Lower leg skin (tissue), 3 donors: Measurements from ENCODE around the gene MBD3L4.

Source experiments
- CTCF ChIP-seq, 3 donors: fragments of 450-650 bp; IDR thresholded peaks; one replicate each; pipeline ENCODE4 v1.5.1; 2016; ENCODE audit warnings: antibody characterized with exemption in 3 of 3, mild to moderate bottlenecking in 3 of 3, moderate library complexity in 2 of 3
- POLR2A ChIP-seq, 2 donors: fragments of 450-650 bp; IDR thresholded peaks; one replicate each; pipeline ENCODE4 v1.6.1; 2016 to 2017; ENCODE audit warnings: antibody characterized with exemption in 2 of 2, mild to moderate bottlenecking in 1 of 2, moderate library complexity in 1 of 2

GRCh38 chr19:7013678-7014077 is 26.3 kb downstream of the MBD3L4 start:
- TF ChIP-seq CTCF (IDR thresholded peaks at IDR 0.05) (no peak), POLR2A (IDR thresholded peaks at IDR 0.05) (no peak)
